Measurements from ENCODE around the gene GK.
"Not testable (repeated sequence)": the region's sequence is repeated elsewhere in the genome, so short reads cannot be mapped to it uniquely, and the experiment has no call there.

Gene GK

DNA sequence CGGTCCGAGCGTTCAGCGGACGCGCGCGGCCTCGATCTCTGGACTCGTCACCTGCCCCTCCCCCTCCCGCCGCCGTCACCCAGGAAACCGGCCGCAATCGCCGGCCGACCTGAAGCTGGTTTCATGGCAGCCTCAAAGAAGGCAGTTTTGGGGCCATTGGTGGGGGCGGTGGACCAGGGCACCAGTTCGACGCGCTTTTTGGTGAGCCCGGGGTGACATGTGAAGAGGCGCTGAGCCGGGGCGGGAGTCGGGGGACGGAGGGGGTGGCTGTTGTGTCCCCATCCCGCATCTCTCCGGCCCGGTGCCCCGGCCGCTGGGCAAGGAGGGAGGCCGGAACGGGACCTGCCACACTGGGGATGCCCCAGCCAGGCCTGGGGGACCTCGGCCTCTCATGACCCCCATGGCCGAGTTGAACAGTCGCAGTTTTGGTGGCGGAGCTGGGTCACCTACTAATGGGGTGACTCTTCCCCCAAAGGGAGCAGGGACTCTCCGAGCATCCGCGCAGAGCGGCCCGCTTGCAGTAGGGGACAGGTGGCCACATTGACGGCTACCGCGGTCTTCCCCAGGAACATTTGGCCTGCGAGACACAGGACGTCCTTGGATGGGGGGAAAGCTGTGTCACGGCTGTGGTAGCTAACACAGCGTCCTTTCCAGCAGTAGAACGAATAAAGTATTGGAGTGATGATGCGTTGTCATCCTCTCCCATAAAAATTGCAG, at the start of gene GK:
Gene GK (plus strand): TSS at position 9 of the 717 bp plus-strand sequence. CDS start 115 bp downstream, at position 124.
- no peak for DNase-seq

DNA sequence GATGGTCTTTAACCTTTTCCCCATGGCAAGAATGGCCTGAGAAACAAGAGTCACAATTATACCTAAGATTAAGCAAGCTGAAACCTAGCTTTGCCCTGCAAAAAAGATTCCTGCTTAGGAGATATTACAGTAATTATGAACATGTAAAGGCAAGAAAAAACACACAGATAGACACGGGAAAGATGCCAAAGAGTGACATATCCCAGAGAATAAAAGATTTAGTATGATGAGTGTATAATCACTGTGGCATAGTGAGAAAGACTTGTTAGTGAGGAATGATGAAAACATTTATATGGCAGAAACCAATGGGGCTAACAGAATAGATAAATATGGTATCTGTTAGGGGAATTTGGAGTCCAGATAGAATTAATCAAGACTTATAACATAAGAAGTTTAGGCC, 46.1 kb upstream of the GK start:
- DNase-seq: no peak

GRCh38 chrX:30610026-30610425, 43.2 kb upstream of the GK start:
- DNase-seq: no peak

DNA sequence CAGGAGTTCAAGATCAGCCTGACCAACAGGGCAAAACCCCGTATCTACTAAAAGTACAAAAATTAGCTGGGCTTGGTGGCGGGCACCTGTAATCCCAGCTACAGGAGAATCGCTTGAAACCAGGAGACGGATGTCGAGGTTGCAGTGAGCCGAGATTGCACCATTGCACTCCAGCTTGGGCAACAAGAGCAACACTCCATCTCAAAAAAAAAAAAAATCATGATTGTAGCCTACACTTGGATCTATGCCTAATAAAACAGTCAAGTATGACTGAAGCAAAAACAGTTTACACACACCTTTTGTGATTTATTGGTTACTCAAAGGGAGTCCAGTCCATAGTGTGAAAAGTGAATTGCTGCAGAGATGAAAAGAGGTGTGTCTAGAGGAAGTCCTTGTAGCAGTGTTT, 41.0 kb upstream of the GK start:
- DNase-seq: no peak

GRCh38 chrX:30613721-30614120, 39.5 kb upstream of the GK start:
- DNase-seq: no peak

DNA sequence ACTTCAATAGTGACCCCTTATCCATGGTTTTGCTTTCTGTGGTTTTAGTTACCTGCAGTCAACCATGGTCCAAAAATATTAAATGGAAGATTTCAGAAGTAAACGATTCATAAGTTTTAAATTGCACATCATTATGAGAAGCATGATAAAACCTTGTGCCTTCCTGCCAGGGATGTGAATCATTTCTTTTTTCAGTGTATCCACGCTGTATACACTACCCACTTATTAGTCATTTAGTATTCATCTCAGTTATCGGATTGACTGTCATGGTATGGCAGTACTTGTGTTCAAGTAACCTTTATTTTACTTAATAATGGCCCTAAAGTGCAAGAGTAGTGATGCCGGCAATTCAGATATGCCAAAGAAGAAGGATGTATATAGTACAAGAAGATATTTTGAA, 38.0 kb upstream of the GK start:
- DNase-seq: no peak

DNA sequence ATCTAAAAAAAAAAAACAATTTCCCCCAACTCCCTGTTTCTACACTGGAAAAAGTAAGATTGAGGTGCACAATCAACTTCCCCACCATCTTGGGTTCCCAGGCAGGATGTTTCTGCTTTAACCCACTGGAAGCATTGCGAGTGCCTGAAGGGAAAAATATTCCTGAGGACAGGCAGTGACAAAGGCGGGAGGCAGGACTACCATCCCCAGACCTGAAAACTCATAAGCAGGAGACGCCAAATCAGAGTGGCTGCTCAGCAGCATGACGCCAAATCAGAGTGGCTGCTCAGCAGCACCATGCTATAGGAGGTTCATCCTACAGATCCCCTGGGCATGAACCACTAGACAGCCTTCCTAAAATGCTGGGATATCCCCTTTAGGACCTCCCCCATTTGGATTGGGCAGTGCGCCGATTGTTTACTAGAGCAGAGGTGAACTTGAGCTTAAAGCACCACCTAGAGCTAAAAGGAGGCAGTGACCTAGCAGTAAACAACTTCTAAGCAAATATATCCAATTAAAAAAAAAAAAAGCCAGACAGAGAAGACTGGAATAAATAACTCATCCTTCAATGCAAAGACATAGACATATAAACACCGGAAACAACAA, 35.0 kb upstream of the GK start:
- no peak for DNase-seq

DNA sequence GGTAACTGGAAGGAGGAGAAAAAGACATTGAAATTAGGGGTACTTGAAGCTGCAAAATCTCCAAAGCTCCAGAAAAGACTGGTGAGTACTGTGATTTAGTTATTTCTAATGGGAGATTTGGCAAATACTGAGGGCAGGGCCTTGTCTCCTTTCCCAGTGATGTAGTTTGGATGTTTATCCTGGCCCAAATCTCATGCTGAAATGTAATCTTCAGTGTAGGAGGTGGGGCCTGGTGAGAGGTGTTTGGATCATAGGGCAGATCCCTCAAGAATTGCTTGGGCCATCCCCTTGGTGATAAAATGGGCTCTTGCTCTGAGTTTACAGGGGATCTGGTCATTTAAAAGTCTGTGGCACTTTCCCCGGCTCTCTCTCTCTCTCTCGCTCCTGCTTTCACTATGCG, 33.1 kb upstream of the GK start:
- no peak for DNase-seq

GRCh38 chrX:30620980-30621618, 32.1 kb upstream of the GK start:
- no peak for DNase-seq

- DNase-seq: no peak
These were observed 30.9 kb upstream of the GK start for GRCh38 chrX:30622361-30622760.

GRCh38 chrX:30626402-30626801, 26.8 kb upstream of the GK start:
- DNase-seq: no peak

DNA sequence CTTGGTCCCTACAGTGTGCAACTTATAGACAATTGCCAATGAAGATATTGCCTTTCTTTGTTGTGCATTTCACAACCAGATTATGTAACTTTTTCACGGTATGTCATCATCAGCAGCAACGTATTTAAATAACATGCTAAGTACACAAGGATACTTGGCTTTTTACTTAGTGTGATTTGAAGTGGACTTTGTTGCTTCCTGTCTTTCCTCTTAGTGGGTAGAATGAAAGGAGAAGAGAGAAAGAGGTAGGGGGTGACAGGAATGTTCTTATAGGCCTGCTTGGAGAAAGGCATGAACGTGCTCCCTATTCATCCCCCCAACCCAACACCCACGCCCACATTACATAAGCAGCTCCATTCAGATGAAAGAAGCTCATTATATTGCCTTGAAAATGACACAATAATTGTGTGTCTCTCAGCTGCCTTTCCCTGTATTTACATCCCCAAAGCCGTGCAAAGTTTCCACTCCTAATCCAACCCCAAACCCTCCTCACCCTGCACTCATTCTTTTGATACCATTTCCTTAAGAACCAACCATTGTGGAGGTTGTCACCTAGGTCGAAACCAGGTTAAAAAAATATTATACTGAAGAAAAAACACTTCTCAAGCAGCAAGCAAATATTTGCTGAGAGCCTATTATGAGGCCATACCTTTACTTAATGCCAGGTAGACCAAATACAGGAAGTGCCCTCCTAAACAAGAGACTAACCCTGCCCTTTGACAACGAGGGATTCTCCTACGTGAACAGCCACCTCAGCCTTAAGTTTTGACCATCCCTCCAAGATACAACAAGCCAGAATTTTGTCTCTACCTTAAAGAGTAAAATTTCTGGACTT, 25.2 kb upstream of the GK start:
- DNase-seq: no peak

- DNase-seq: not testable (repeated sequence)
These were observed 19.2 kb upstream of the GK start for GRCh38 chrX:30634070-30634469.

GRCh38 chrX:30635630-30636029, 17.6 kb upstream of the GK start:
- no peak for DNase-seq

DNA sequence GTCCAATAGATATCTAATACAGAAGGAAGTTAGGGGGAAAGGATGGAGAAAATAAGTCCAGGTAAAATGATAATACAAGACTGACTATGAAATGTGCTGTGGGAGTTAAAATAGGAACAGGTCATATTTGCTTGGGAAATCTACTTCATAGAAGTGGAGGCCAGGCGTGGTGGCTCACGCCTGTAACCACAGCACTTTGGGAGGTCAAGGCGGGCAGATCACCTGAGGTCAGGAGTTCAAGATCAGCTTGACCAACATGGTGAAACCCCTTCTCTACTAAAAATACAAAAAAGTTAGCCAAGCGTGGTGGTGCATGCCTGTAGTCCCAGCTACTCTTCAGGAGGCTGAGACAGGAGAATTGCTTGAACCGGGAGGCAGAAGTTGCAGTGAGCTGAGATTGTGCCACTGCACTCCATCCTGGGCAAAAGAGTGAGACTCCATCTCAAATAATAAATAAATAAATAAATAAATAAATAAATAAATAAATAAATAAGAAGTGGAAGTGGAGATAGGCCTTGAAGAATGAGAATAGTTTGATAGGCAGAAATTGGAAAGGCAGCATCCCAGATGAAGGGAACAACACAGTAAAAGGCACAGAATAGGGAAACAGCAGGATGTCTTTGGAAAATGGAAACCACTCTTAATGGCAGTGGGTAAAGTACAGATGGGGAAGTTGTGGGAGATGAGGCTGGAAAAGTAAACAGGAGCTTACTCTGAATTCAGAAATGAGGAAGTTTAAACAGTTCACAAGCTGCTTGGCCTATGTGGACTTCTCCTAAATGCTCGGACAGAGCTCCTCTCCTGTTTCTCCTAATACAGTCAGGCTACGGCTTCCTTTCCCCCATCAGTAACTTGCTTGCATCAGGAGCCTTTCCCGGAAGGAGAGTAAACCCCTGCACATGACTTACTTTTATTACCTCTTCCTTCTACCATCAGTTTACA, 15.1 kb upstream of the GK start:
- no peak for DNase-seq

- not testable (repeated sequence) for DNase-seq
These were observed 13.5 kb upstream of the GK start for GRCh38 chrX:30639702-30640101.

- DNase-seq: no peak
These were observed 10.6 kb upstream of the GK start for GRCh38 chrX:30642642-30643041.

DNA sequence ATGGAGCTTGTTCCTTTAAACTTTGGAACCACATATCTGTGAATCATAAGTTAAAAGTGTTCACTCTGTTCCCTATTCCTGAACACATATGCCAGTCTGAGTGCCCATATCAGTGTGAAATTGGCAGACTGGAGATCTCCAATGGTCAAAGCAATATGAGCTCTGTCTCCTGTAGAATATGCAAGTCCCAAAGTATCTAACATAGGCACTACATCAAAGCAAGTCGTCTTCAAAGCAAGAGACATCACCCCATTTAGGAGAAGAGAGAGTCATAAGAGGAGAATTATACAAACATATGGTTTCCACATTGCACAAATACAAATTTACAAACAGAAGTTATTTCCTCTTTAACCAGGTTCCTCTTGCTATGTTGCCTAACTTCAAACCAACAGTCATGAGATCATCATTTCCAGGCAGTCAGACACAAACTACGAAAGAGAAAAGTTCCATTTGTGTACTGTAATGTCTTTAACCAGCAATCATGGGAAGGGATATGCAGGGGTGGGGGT, 9.9 kb upstream of the GK start:
- no peak for DNase-seq

GRCh38 chrX:30649859-30650258, 3.4 kb upstream of the GK start:
- DNase-seq: no peak

DNA sequence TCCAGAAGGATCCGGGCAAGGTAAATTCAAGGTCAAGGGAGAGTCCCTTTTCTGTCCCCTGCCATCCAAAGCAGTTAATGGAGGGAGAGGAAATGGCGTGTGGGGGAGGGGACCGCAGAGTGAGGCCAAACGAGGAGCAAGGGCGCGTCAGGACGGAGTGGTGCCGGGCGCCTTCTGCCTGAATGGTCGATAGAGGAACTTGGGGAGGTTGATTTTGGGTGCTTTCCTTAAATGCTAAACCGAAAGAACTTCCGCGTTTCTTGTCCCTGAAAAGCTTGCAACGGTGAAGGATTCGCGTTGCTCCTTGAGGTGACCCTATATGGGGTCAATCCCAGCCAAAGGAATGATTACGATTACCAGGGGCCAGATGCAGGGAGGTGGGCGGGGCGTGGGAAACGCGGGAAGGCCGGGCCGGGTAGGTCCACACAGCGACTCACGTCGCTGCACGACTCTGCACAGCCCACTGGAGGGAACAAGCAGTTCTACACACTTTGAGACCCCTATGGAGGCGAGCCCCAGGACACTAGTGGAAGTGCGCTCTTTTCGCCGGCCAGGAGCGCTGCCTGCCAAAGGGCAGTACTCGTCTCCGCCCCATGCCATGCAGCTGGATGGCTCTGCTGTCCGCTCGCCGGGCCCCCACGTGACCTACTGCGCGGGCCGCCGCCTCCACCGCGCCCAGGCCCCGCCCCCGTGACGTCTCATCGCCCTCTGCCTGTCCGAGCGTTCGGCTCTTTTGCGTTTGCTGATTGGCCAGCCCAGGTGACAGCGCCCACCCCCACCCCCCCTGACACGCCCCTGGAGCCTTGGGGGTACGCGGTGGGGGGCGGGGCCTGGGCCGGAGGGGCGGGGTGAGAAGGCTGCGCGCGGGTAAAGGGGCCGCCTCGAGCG, 452 bp upstream of the GK start:
- DNase-seq: peak; percentile 94

DNA sequence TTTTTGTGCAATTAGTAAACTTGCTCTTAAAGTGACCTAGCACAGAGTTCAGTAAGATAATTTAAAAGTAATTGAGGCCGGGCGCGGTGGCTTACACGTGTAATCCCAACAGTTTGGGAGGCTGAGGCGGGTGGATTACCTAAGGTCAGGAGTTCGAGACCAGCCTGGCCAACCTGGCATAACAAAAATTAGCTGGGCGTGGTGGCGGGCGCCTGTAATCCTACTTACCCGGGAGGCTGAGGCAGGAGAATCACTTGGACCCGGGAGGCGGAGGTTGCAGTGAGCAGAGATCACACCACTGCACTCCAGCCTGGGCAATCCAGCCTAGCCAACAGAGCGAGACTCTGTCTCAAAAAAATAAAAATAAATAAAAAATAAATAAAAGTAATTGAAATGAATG, 1.2 kb downstream of the GK start:
- not testable (repeated sequence) for DNase-seq

Data from activated CD8-positive, alpha-beta memory T cell treated with anti-CD3 and anti-CD28 coated beads for 24 hours (primary cell).